Mesodermal cell (in vitro differentiated cells): ENCODE results near the gene MAGEA3. TPM values are rescaled to one million over a fixed set of nuclear protein-coding genes. Genes with fewer than 3 reads are reported as not detected.
"Not testable (repeated sequence)": the region's sequence is repeated elsewhere in the genome, so short reads cannot be mapped to it uniquely, and the experiment has no call there.

ENCODE experiments used
- H3K27ac ChIP-seq: 2 replicates; pipeline ENCODE4 v1.7.0; 2013; ENCODE audit warnings: mild to moderate bottlenecking, low read depth, low read length, moderate library complexity; ENCODE audit not compliant: severe bottlenecking
- H3K36me3 ChIP-seq: 2 replicates; pipeline ENCODE4 v1.7.1; 2013; ENCODE audit warnings: mild to moderate bottlenecking, low read length, moderate library complexity; ENCODE audit not compliant: control insufficient read depth, insufficient read depth
- H3K4me1 ChIP-seq: one replicate; pipeline ENCODE4 v1.7.1; 2013; ENCODE audit warnings: mild to moderate bottlenecking, low read length; ENCODE audit not compliant: insufficient read depth, control insufficient read depth, poor library complexity, severe bottlenecking
- H3K4me3 ChIP-seq: 2 replicates; pipeline ENCODE4 v1.7.0; 2013; ENCODE audit warnings: low read length, control low read depth, mild to moderate bottlenecking; ENCODE audit not compliant: insufficient read depth, poor library complexity, severe bottlenecking; ENCODE audit errors: extremely low read depth
- H3K9me3 ChIP-seq: 2 replicates; pipeline ENCODE4 v1.7.1; 2013; ENCODE audit warnings: mild to moderate bottlenecking, low read length, moderate library complexity; ENCODE audit not compliant: control insufficient read depth
- WGBS, 2 experiments: methylation state at CpG; one replicate each; pipeline ENCODE4 v1.1.5; 2013; ENCODE audit warnings: missing lambda C conversion rate in 2 of 2; ENCODE audit not compliant: insufficient coverage in 2 of 2; 5-methylcytosine and 5-hydroxymethylcytosine counted together
- polyA plus RNA-seq, 2 experiments: library from polyadenylated mRNA; stranded (reverse); fragments of 50-300 nt; gene quantifications; one replicate each; pipeline ENCODE4 v1.2.3, GENCODE V29; 2013

Gene MAGEA3
- polyA plus RNA-seq (2013, experiment 1 of 2), result not detected
- polyA plus RNA-seq (2013, experiment 2 of 2), result not detected

DNA sequence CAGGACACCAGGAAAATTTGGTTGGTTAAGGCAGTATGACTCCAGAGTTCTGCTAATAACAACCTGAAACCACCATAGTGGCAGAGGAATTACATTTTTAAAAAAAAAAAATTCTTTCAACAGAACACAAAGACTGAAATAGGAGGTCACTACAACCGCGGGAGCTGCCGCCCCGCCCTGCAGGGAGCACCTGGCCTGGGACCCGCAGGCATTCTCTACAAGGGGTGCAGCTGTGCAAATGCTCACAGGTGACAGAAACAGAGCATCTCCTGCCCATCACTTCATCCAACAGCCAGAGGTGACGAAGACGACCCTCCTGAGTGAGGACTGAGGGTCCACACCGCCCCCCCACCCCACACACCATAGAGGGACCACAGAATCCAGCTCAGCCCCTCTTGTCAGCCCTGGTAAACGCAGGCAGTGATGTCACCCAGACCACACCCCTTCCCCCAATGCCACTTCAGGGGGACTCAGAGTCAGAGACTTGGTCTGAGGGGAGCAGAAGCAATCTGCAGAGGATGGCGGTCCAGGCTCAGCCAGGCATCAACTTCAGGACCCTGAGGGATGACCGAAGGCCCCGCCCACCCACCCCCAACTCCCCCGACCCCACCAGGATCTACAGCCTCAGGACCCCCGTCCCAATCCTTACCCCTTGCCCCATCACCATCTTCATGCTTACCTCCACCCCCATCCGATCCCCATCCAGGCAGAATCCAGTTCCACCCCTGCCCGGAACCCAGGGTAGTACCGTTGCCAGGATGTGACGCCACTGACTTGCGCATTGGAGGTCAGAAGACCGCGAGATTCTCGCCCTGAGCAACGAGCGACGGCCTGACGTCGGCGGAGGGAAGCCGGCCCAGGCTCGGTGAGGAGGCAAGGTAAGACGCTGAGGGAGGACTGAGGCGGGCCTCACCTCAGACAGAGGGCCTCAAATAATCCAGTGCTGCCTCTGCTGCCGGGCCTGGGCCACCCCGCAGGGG, at the start of gene MAGEA3:
TSS of gene MAGEA3 (plus strand) at position 843 of the 980 bp plus-strand sequence. CDS start 2,039 bp downstream, outside the sequence.
- H3K9me3 ChIP-seq, H3K4me1 ChIP-seq, H3K36me3 ChIP-seq, H3K4me3 ChIP-seq, H3K27ac ChIP-seq: not testable (repeated sequence)
- WGBS, 2 experiments, result no CpG with 5 or more reads among the region's 34 CpGs

- H3K4me1 ChIP-seq, result no peaks in the 10 kb centered on the region
- 100% methylated on average over 2 of the region's 6 CpGs for WGBS, 2 experiments
- H3K27ac ChIP-seq, result no peak overlapping the region
- H3K36me3 ChIP-seq, result no peaks in the 10 kb centered on the region
- no peak overlapping the region for H3K4me3 ChIP-seq
- H3K9me3 ChIP-seq, result no peaks in the 10 kb centered on the region
Observed at GRCh38 chrX:152652060-152652459, 46.5 kb upstream of the MAGEA3 start.

DNA sequence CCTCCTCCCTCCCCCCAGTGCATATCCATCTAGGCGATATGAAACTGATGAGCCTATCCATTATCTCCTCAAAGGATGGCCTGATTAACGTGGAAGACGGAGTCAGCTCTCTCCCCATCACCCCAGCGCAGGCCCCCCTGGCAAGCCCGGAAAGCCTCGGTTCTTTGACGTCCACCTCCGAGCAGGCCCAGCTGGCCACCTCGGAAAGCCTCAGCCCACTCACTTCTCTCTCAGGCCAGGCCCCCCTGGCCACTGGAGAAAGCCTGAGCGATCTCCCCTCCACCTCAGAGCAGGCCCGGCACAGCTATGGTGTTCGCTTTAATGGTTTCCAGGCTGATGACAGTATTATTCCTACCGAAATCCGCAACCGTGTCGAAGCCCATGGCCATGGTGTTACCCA, 46.1 kb upstream of the MAGEA3 start:
- Histone ChIP-seq H3K4me3 (no peak overlapping the region), H3K36me3 (no peaks in the 10 kb centered on the region), H3K27ac (no peak overlapping the region), H3K4me1 (no peaks in the 10 kb centered on the region), H3K9me3 (no peaks in the 10 kb centered on the region)
- WGBS, 2 experiments, result 91 to 96% methylated on average over 8 to 14 of the region's 16 CpGs

GRCh38 chrX:152656087-152656486, 42.5 kb upstream of the MAGEA3 start:
- Histone ChIP-seq H3K27ac (no peak overlapping the region), H3K4me3 (no peak overlapping the region), H3K9me3 (no peaks in the 10 kb centered on the region), H3K36me3 (no peaks in the 10 kb centered on the region), H3K4me1 (no peaks in the 10 kb centered on the region)
- WGBS, 2 experiments, result 100% methylated on average over 2 of the region's 4 CpGs; no CpG with 5 or more reads in 1 of the 2 experiments

DNA sequence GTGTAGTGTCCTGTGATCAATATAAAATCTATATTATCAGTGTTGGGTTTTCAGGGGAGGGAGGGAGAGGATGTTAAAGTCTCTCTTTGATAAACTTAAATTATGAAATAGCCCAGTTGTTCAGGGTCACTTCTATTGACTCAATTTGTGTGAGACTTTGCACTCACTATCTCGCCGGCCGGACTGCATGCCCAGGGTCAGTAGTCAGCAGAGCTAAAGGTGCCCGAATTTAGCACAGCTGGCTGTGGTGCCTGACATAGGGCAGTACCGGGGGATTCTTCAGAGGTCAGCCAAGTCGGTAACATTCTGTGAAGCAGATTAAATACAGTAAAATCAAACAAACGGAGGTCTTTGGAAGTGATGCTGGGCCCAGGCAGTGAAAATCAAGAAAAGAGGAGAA, 41.7 kb upstream of the MAGEA3 start:
- no peak overlapping the region for H3K27ac ChIP-seq
- no peaks in the 10 kb centered on the region for H3K9me3 ChIP-seq
- 82 to 87% methylated on average over 2 to 4 of the region's 7 CpGs for WGBS, 2 experiments
- H3K4me1 ChIP-seq, result no peaks in the 10 kb centered on the region
- no peak overlapping the region for H3K4me3 ChIP-seq
- H3K36me3 ChIP-seq, result no peaks in the 10 kb centered on the region

DNA sequence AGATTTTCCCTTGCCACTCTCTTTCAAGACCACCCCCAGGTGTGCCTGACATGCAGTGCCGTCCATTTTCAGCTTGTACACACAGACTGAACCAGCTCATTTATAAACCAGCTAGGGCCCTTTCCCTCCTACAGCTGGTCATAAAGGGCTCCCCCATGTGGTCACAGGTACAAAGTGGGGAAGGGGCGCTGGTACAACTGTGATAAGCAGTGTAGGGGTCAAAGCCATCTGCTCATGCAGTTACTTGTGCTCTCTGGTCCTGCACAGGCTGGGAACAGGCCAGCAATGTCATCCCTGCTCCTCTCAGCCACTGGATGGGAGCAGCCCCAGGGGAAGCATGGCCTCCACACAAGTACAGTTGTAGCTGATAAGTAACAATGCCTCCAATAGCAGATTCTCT, 40.3 kb upstream of the MAGEA3 start:
- Histone ChIP-seq H3K36me3 (no peaks in the 10 kb centered on the region), H3K9me3 (no peaks in the 10 kb centered on the region), H3K27ac (no peak overlapping the region), H3K4me1 (no peaks in the 10 kb centered on the region), H3K4me3 (no peak overlapping the region)
- WGBS, 2 experiments, result no CpG with 5 or more reads among the region's 2 CpGs

- no CpG with 5 or more reads among the region's 4 CpGs for WGBS, 2 experiments
- no peaks in the 10 kb centered on the region for H3K36me3 ChIP-seq
- peaks cover 3% of the 10 kb centered on the region for H3K9me3 ChIP-seq
- H3K4me3 ChIP-seq, result no peak overlapping the region
- no peaks in the 10 kb centered on the region for H3K4me1 ChIP-seq
- H3K27ac ChIP-seq, result no peak overlapping the region
Observed at GRCh38 chrX:152663086-152663485, 35.5 kb upstream of the MAGEA3 start.

GRCh38 chrX:152674135-152674534, 24.5 kb upstream of the MAGEA3 start:
- WGBS, 2 experiments, result no CpG with 5 or more reads among the region's 2 CpGs
- H3K9me3 ChIP-seq, result no peaks in the 10 kb centered on the region

DNA sequence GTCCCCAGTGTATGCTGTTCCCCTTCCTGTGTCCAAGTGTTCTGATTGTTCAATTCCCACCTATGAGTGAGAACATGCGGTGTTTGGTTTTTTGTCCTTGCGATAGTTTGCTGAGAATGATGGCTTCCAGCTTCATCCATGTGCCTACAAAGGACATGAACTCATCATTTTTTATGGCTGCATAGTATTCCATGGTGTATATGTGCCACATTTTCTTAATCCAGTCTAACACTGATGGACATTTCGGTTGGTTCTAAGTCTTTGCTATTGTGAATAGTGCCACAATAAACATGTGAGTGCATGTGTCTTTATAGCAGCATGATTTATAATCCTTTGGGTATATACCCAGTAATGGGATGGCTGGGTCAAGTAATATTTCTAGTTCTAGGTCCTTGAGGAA, 23.9 kb upstream of the MAGEA3 start:
- H3K4me1 ChIP-seq, H3K27ac ChIP-seq, H3K9me3 ChIP-seq, H3K36me3 ChIP-seq, H3K4me3 ChIP-seq: not testable (repeated sequence)
- WGBS, 2 experiments, result no CpG with 5 or more reads among the region's 3 CpGs

More at GRCh38 chrX:152674135-152674534, 24.5 kb upstream of the MAGEA3 start:
- Histone ChIP-seq H3K4me3 (no peak overlapping the region), H3K27ac (no peak overlapping the region), H3K4me1 (no peaks in the 10 kb centered on the region), H3K36me3 (no peaks in the 10 kb centered on the region)

- not testable (repeated sequence) for H3K36me3 ChIP-seq, H3K27ac ChIP-seq, H3K4me1 ChIP-seq, H3K4me3 ChIP-seq, H3K9me3 ChIP-seq
- whole genome bisulfite sequencing, 2 experiments, result no CpG with 5 or more reads among the region's 3 CpGs
Observed at GRCh38 chrX:152681012-152681411, 17.6 kb upstream of the MAGEA3 start.

DNA sequence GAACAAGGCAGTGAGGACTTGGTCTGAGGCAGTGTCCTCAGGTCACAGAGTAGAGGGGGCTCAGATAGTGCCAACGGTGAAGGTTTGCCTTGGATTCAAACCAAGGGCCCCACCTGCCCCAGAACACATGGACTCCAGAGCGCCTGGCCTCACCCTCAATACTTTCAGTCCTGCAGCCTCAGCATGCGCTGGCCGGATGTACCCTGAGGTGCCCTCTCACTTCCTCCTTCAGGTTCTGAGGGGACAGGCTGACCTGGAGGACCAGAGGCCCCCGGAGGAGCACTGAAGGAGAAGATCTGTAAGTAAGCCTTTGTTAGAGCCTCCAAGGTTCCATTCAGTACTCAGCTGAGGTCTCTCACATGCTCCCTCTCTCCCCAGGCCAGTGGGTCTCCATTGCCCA, 1.8 kb downstream of the MAGEA3 start:
- H3K9me3 ChIP-seq, H3K27ac ChIP-seq, H3K4me1 ChIP-seq, H3K4me3 ChIP-seq, H3K36me3 ChIP-seq: not testable (repeated sequence)
- 100% methylated on average over 2 of the region's 5 CpGs; no CpG with 5 or more reads in 1 of the 2 experiments for WGBS, 2 experiments
